Inflammatory macrophage (primary cell): ENCODE data around the gene ENTPD8.
"Not testable (repeated sequence)": the region's sequence is repeated elsewhere in the genome, so short reads cannot be mapped to it uniquely, and the experiment has no call there.

ENCODE experiments used
- DNase-seq, 2 donors: peaks; one replicate each; pipeline ENCODE4 v3.0.0-alpha.2; 2020 to 2022

ENTPD8 gene

GRCh38 chr9:137475666-137476065, 34.5 kb upstream of the ENTPD8 start:
- no peak for DNase-seq

- no peak for DNase-seq
Observed at GRCh38 chr9:137474271-137474670, 33.1 kb upstream of the ENTPD8 start.

- no peak for DNase-seq
Observed at GRCh38 chr9:137470785-137471184, 29.6 kb upstream of the ENTPD8 start.

DNA sequence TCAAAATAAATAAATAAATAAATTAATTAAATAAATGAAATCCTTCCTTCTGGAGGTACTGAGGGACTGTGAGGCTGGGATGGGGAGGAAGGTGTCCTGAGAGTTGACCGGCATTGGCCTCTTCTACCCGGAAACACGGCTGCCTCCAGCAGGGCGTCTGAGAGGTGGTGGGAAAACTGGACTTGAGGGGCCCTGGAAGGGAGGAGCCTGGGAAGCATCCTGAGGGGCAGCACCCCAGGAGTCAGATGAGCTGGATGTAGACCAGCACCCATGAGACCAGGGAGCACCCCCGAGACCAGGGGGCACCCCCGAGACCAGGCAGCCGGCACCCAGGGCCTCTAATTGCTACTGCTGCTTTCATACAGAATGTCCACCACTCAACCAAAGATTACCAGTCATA, 26.7 kb upstream of the ENTPD8 start:
- no peak for DNase-seq

DNA sequence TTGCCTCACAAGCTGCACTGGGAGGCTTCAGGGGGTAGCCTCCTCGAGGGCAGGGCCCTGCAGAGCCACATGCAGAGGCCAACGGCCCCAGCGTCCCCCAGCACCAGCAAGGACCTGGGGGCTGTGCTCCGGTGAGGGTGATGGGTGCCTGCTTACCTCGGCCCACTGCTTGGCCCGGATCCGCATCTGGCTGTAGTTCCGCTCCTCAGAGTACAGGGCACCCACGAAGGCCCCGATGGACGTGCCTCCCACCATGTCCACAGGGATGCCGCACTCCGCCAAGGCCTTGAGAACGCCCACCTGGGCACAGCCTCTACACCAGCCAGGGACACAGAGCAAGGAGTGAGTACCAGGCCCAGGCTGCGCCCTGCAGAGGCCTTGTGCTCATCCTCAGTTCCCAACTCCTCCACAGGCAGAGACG, 26.0 kb upstream of the ENTPD8 start:
- DNase-seq: no peak

- DNase-seq: not testable (repeated sequence)
Observed at GRCh38 chr9:137466389-137467085, 25.4 kb upstream of the ENTPD8 start.

- DNase-seq: no peak
Observed at GRCh38 chr9:137465720-137466388, 24.7 kb upstream of the ENTPD8 start.

DNA sequence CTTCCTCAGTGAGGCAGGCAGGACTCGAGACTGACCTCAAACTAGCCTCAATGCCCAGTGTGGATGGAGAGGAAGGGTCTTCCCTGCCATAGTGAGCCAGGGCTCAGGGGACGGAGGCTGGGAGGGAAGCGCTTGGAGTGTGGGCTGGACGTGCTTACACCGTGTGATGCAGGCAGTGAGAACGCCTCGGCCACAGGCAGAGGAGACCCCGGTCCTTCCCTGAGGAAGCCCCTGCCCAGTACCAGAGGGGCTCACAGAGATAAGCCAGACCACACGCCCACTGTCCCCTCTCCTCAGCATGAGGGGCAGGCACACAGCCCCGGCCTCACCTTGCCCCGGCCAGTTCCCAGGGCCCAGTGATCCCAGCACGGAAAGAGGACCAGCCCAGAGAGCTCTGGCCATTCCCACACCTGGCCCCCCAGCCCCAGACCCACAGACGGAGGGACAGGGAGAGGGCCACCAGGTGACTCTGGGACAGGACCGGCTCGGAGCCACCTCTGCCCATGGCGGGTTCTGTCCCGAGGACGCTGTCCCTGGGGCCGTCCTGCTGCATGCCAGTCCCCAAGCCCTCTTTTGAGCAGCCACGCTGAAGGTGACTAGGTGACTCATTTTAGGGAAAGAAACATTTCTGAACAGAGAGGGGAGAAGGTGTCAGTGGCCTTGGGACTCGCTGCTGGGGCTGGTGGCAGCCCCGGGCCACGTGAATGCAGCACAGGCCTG, 24.0 kb upstream of the ENTPD8 start:
- DNase-seq: no peak

DNA sequence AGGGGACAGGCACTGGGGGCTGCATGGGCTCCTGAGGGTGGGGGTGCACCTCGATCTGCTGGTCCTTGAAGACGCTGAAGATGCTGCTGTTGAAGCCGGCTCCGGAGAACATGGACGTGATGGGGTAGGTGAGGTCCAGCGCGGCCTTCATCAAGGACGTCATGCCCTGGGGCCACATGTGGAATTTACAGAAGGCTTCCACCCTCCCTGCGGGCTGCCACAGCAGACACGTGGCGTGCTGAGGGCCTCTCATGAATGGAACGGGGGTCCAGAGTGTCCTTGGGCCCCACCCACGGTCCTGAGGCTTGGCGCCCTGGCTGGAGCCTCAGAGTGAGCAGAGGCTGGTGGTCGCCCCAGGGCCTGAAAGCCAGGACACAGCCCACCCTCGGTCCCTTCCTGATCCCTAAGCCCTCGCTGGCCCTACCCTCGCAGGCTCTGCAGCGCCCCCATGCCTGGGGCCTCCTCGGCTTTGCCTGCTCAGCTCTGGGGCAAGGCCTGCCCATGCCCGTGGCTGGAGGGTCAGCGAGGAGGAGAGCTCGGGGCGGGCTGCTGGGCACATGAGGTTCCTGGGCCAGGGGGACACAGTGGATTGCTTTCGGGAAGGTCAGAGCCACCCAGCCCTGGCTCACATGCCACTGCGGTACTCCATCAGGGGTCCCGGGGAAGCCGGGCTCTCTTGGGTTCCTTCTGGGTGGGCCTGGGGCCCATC, 23.3 kb upstream of the ENTPD8 start:
- no peak for DNase-seq

GRCh38 chr9:137463931-137464290, 22.8 kb upstream of the ENTPD8 start:
- DNase-seq: no peak

- no peak for DNase-seq
Observed at GRCh38 chr9:137462986-137463930, 22.1 kb upstream of the ENTPD8 start.

- no peak for DNase-seq
Observed at GRCh38 chr9:137462396-137462985, 21.3 kb upstream of the ENTPD8 start.

DNA sequence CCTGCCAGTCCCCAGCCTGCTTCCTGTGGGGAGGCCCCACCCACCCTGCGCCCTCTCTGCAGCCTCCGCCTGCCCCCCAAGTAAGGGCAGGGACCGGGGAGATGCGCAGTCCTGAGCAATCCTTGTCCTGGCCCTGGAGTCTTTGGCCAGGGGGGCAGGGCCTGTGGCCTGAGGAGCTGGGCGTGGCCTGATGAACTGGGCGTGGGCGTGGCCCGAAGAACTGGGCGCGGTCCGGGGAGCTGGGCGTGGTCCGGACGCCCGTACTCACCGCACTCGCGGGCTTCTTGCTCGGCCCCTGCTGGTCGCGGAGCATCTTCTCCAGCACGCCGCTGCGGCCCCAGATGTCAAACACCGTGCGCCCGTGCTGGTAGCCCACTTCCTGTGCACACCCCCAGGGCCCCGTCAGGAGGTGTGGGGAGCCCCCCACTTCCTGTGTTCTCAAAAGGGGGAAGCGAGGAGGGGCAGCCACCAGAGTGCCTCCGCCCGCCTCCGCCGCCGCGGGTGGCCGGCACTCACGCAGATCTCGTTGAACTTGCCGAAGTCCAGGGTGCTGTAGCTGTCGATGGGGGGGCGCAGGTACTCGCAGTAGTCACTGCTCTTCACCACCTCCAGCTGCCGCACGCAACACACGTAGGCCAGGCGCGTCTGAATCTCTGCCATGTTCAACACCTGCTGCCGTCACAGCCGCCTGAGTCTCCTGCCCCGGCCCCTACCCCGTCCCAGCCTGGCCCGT, 20.7 kb upstream of the ENTPD8 start:
- peak; percentile 91 to 94 for DNase-seq

DNA sequence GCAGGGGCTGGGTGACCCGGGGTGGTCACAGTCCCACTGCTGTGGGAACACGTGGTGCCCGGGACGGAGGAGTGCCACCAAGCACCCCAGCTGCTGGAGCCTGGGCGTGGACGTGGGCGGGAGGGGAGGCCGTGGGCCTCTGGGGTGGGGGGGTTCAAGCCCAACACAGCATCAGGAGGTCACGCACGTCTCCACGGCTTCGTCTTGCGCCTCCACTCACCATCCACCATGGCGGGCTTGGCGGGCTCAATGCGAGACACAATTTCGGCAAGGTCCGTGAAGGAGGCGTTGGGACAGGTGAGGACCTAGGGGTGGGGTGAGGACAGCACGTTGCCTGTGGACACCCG, 20.1 kb upstream of the ENTPD8 start:
- DNase-seq: no peak

- no peak for DNase-seq
Observed at GRCh38 chr9:137460363-137461315, 19.5 kb upstream of the ENTPD8 start.

- no peak for DNase-seq
Observed at GRCh38 chr9:137459601-137460362, 18.6 kb upstream of the ENTPD8 start.

DNA sequence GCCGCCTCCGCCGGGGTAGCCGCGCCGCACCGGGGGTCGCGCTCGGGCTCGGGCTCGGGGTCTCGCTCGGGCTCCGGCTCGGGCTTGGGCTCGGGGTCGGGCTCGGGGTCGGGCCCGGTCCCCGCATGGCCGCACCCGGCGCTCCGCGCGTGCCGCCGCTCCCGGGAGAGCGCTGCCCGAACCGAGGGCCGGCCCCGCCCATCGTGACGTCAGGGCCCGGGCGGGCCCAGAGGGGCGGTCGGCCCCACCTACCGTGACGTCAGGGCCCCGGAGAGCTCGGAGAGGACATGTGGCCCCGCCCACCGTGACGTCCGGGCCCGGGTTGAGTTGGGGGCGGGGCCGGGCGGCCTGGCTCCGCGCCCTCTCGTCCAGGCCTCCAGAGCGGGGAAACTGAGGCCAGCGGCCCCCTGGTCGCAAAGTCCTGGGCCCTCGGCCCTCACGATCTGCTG, 18.0 kb upstream of the ENTPD8 start, which contains the start of gene NSMF:
TSS of gene NSMF (minus strand) at position 183 of the 449 bp plus-strand sequence. CDS start 232 bp downstream, outside the sequence.
- DNase-seq: peak; percentile 94 to 96
